ENCODE data around the gene ZFAND4. TPM values are rescaled to one million over a fixed set of nuclear protein-coding genes. Genes with fewer than 3 reads are reported as not detected.
"Not testable (repeated sequence)": the region's sequence is repeated elsewhere in the genome, so short reads cannot be mapped to it uniquely, and the experiment has no call there.

ZFAND4 gene
- total RNA-seq = 9.1 and 11.4 TPM in 2 replicates

- Histone ChIP-seq H3K27me3 (ENCODE audit: control insufficient read depth, insufficient read depth, low read length) (no peaks in the 10 kb centered on the region), H3K4me3 (ENCODE audit: low read depth, low read length) (peak within 1 kb of the TSS; percentile 72), H3K36me3 (ENCODE audit: control insufficient read depth, insufficient read depth, low read length) (no peaks in the 10 kb centered on the region)
- peak; percentile 85 for DNase-seq (ENCODE audit: low read depth)
- peak; percentile 33 for TF ChIP-seq CTCF (IDR thresholded peaks at IDR 0.05; ENCODE audit: insufficient read depth, low read length, poor library complexity, severe bottlenecking)
These were observed at the start of gene ZFAND4 for GRCh38 chr10:45672181-45673073. Gene ZFAND4 (minus strand): TSS chr10:45672772. CDS start chr10:45663725, 9,047 bp downstream.

- H3K36me3 ChIP-seq (ENCODE audit: control insufficient read depth, insufficient read depth, low read length); H3K27me3 ChIP-seq (ENCODE audit: control insufficient read depth, insufficient read depth, low read length); DNase-seq (ENCODE audit: low read depth); H3K4me3 ChIP-seq (ENCODE audit: low read depth, low read length): not testable (repeated sequence)
These were observed 48.9 kb upstream of the ZFAND4 start for GRCh38 chr10:45721503-45721902.

- H3K4me3 ChIP-seq (ENCODE audit: low read depth, low read length); H3K27me3 ChIP-seq (ENCODE audit: control insufficient read depth, insufficient read depth, low read length); DNase-seq (ENCODE audit: low read depth); H3K36me3 ChIP-seq (ENCODE audit: control insufficient read depth, insufficient read depth, low read length): not testable (repeated sequence)
These were observed 45.1 kb upstream of the ZFAND4 start for GRCh38 chr10:45717642-45718041.

- H3K27me3 ChIP-seq (ENCODE audit: control insufficient read depth, insufficient read depth, low read length); H3K36me3 ChIP-seq (ENCODE audit: control insufficient read depth, insufficient read depth, low read length); DNase-seq (ENCODE audit: low read depth); H3K4me3 ChIP-seq (ENCODE audit: low read depth, low read length): not testable (repeated sequence)
These were observed 44.5 kb upstream of the ZFAND4 start for GRCh38 chr10:45717053-45717452.

GRCh38 chr10:45711223-45711622 is 38.7 kb upstream of the ZFAND4 start:
- not testable (repeated sequence) for H3K27me3 ChIP-seq (ENCODE audit: control insufficient read depth, insufficient read depth, low read length); H3K4me3 ChIP-seq (ENCODE audit: low read depth, low read length); DNase-seq (ENCODE audit: low read depth); H3K36me3 ChIP-seq (ENCODE audit: control insufficient read depth, insufficient read depth, low read length)

GRCh38 chr10:45710200-45710796 is 37.7 kb upstream of the ZFAND4 start:
- not testable (repeated sequence) for DNase-seq (ENCODE audit: low read depth); H3K27me3 ChIP-seq (ENCODE audit: control insufficient read depth, insufficient read depth, low read length); H3K36me3 ChIP-seq (ENCODE audit: control insufficient read depth, insufficient read depth, low read length); H3K4me3 ChIP-seq (ENCODE audit: low read depth, low read length)

- not testable (repeated sequence) for DNase-seq (ENCODE audit: low read depth); H3K36me3 ChIP-seq (ENCODE audit: control insufficient read depth, insufficient read depth, low read length); H3K4me3 ChIP-seq (ENCODE audit: low read depth, low read length); H3K27me3 ChIP-seq (ENCODE audit: control insufficient read depth, insufficient read depth, low read length)
These were observed 5.9 kb upstream of the ZFAND4 start for GRCh38 chr10:45678467-45678866.

- DNase-seq (ENCODE audit: low read depth) = no peak
- TF ChIP-seq CTCF (IDR thresholded peaks at IDR 0.05; ENCODE audit: insufficient read depth, low read length, poor library complexity, severe bottlenecking) = no peak
- Histone ChIP-seq H3K36me3 (ENCODE audit: control insufficient read depth, insufficient read depth, low read length) (no peaks in the 10 kb centered on the region), H3K27me3 (ENCODE audit: control insufficient read depth, insufficient read depth, low read length) (no peaks in the 10 kb centered on the region), H3K4me3 (ENCODE audit: low read depth, low read length) (no peak overlapping the region)
These were observed 2.8 kb upstream of the ZFAND4 start for GRCh38 chr10:45675388-45675787.
